Body of pancreas (tissue), 4 donors: ENCODE data around the gene AJM1.

Source experiments
- CTCF ChIP-seq, 7 experiments: fragments of 450-650 bp in 4 of 7; fragments of 200-600 bp in 3 of 7; sonication (generic) in 3 of 7; IDR thresholded peaks; one replicate each; pipeline ENCODE4 v1.5.1; 2016 to 2019; ENCODE audit warnings: antibody characterized with exemption in 7 of 7
- POLR2A ChIP-seq, 3 donors: fragments of 450-650 bp; IDR thresholded peaks; one replicate each; pipeline ENCODE4 v1.6.1; 2016; ENCODE audit warnings: antibody characterized with exemption in 3 of 3, mild to moderate bottlenecking in 2 of 3

GRCh38 chr9:136814725-136815421 lies 27.4 kb upstream of the AJM1 start:
- no peak for TF ChIP-seq CTCF (IDR thresholded peaks at IDR 0.05)
- no peak for TF ChIP-seq POLR2A (IDR thresholded peaks at IDR 0.05)
